GM12878 (cell line): ENCODE data around the gene MPZL1.

ENCODE experiments used
- BCL11A ChIP-seq: IDR thresholded peaks from 2 replicates; pipeline ENCODE4 v1.6.1; 2011; ENCODE audit warnings: low read depth, low read length
- EP300 ChIP-seq, 2 experiments: fragments of 150-350 bp in 1 of 2; IDR thresholded peaks; 2 replicates each; pipeline ENCODE4 v1.6.1; 2011 to 2012; ENCODE audit warnings: low read depth in 2 of 2, low read length in 2 of 2, borderline replicate concordance in 1 of 2, improper control_type of control experiment in 1 of 2, inconsistent platforms in 1 of 2; ENCODE audit not compliant: control insufficient read depth in 1 of 2
- HDAC6 ChIP-seq: fragments of 200-600 bp; sonication (generic); IDR thresholded peaks from one replicate; pipeline ENCODE4 v1.8.0; 2017; ENCODE audit warnings: antibody characterized with exemption; ENCODE audit not compliant: unreplicated experiment
- POLR2AphosphoS5 ChIP-seq: IDR thresholded peaks from 2 replicates; pipeline ENCODE4 v1.6.1; 2011; ENCODE audit warnings: mild to moderate bottlenecking, low read length, inconsistent platforms
- REST ChIP-seq: IDR thresholded peaks from 2 replicates; pipeline ENCODE4 v1.6.1; 2012; ENCODE audit warnings: mild to moderate bottlenecking, low read depth, low read length
- TARDBP ChIP-seq: IDR thresholded peaks from 2 replicates; pipeline ENCODE4 v1.6.1; 2016; ENCODE audit warnings: borderline replicate concordance
- ZNF384 ChIP-seq: IDR thresholded peaks from 2 replicates; pipeline ENCODE4 v1.6.1; 2012; ENCODE audit warnings: low read depth, mild to moderate bottlenecking, low read length, improper control_type of control experiment, borderline replicate concordance
- TF ChIP-seq, protein P1 (sequence below), 3 experiments: IDR thresholded peaks in 2 of 3; conservative IDR thresholded peaks in 1 of 3; 2 replicates each; pipeline ENCODE4 v1.5.1; 2011; ENCODE audit warnings: low read depth in 3 of 3, low read length in 3 of 3, mild to moderate bottlenecking in 3 of 3, control low read depth in 2 of 3, moderate library complexity in 2 of 3, inconsistent platforms in 1 of 3, mixed read lengths in 1 of 3; ENCODE audit not compliant: control insufficient read depth in 2 of 3, insufficient read depth in 1 of 3; ENCODE audit errors: extremely low read depth in 1 of 3
- TF ChIP-seq, protein P2 (sequence below): fragments of 450-650 bp; conservative IDR thresholded peaks from 2 replicates; pipeline ENCODE4 v1.6.1; 2017; ENCODE audit warnings: mild to moderate bottlenecking, moderate library complexity

DNA sequence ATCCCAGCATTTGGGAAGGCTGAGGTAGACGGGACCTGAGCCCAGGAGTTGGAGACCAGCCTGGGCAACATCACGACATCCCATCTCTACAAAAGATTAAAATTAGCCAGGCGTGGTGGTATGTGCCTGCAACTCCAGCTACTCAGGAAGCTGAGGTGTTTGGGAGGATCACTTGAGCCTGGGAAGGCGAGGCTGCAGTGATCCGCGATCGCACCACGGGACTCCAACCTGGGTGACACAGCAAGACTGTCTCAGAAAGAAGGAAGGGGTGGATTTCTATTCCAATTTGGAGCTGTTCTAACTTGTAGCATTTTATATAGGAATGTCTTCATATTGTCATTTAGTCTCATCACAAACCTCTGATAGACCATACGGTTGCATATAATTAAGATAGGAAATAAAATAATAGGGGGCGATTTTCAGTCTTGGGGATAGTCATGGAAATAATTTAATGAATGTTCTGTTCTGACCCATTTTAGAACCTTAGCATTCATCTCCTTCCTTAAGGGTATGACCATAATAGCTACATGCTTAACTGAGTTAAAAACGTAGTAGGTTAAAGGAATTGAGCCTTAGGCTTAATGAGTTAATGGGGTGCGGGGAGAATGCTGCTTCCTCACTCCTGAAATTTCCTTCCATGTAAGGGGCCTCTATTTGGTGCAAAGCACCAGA lies 99.0 kb downstream of the MPZL1 start:
- no peak for TF ChIP-seq TARDBP
- TF ChIP-seq EP300 (IDR thresholded peaks at IDR 0.05; ENCODE audit: borderline replicate concordance in 1 of 2, control insufficient read depth in 1 of 2, low read depth in 2 of 2, low read length in 2 of 2): no peak
- no peak for TF ChIP-seq REST
- TF ChIP-seq, protein P1, sequence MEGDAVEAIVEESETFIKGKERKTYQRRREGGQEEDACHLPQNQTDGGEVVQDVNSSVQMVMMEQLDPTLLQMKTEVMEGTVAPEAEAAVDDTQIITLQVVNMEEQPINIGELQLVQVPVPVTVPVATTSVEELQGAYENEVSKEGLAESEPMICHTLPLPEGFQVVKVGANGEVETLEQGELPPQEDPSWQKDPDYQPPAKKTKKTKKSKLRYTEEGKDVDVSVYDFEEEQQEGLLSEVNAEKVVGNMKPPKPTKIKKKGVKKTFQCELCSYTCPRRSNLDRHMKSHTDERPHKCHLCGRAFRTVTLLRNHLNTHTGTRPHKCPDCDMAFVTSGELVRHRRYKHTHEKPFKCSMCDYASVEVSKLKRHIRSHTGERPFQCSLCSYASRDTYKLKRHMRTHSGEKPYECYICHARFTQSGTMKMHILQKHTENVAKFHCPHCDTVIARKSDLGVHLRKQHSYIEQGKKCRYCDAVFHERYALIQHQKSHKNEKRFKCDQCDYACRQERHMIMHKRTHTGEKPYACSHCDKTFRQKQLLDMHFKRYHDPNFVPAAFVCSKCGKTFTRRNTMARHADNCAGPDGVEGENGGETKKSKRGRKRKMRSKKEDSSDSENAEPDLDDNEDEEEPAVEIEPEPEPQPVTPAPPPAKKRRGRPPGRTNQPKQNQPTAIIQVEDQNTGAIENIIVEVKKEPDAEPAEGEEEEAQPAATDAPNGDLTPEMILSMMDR (IDR thresholded peaks at IDR 0.05 in 2 of 3, conservative IDR thresholded peaks at IDR 0.05 in 1 of 3; ENCODE audit: control insufficient read depth in 2 of 3, extremely low read depth in 1 of 3, insufficient read depth in 1 of 3, low read depth in 3 of 3, low read length in 3 of 3): no peak
- no peak for TF ChIP-seq BCL11A
- no peak for TF ChIP-seq HDAC6
- TF ChIP-seq ZNF384: no peak
- TF ChIP-seq, protein P2, sequence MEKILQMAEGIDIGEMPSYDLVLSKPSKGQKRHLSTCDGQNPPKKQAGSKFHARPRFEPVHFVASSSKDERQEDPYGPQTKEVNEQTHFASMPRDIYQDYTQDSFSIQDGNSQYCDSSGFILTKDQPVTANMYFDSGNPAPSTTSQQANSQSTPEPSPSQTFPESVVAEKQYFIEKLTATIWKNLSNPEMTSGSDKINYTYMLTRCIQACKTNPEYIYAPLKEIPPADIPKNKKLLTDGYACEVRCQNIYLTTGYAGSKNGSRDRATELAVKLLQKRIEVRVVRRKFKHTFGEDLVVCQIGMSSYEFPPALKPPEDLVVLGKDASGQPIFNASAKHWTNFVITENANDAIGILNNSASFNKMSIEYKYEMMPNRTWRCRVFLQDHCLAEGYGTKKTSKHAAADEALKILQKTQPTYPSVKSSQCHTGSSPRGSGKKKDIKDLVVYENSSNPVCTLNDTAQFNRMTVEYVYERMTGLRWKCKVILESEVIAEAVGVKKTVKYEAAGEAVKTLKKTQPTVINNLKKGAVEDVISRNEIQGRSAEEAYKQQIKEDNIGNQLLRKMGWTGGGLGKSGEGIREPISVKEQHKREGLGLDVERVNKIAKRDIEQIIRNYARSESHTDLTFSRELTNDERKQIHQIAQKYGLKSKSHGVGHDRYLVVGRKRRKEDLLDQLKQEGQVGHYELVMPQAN: no peak
- no peak for TF ChIP-seq POLR2AphosphoS5
